GM12878 (cell line): ENCODE measurements around the gene SMIM5. TPM values are rescaled to one million over a fixed set of nuclear protein-coding genes. Genes with fewer than 3 reads are reported as not detected.

Experiments used
- BCL3 ChIP-seq: IDR thresholded peaks from 2 replicates; pipeline ENCODE4 v1.6.1; 2011; ENCODE audit warnings: borderline replicate concordance, low read depth, mild to moderate bottlenecking, moderate library complexity, low read length; ENCODE audit not compliant: insufficient read depth, poor library complexity, severe bottlenecking
- ELK1 ChIP-seq: IDR thresholded peaks from 2 replicates; pipeline ENCODE4 v1.6.1; 2012; ENCODE audit warnings: low read depth, low read length, improper control_type of control experiment
- HCFC1 ChIP-seq: fragments of 150-350 bp; IDR thresholded peaks from 2 replicates; pipeline ENCODE4 v1.6.1; 2014; ENCODE audit warnings: low read length
- NFXL1 ChIP-seq: fragments of 450-650 bp; IDR thresholded peaks from 2 replicates; pipeline ENCODE4 v1.6.1; 2017; ENCODE audit warnings: antibody characterized with exemption, mild to moderate bottlenecking, borderline replicate concordance
- PAX8 ChIP-seq: fragments of 450-650 bp; IDR thresholded peaks from 2 replicates; pipeline ENCODE4 v1.6.1; 2017; ENCODE audit warnings: mild to moderate bottlenecking, moderate library complexity
- POU2F2 ChIP-seq: IDR thresholded peaks from 3 replicates; pipeline ENCODE4 v1.6.1; 2011; ENCODE audit warnings: low read depth, mild to moderate bottlenecking, low read length, borderline replicate concordance
- RAD21 ChIP-seq: IDR thresholded peaks from 2 replicates; pipeline ENCODE4 v1.6.1; 2011; ENCODE audit warnings: mild to moderate bottlenecking, low read depth, low read length, moderate library complexity; ENCODE audit not compliant: insufficient read depth
- RELB ChIP-seq: fragments of 450-650 bp; IDR thresholded peaks from 2 replicates; pipeline ENCODE4 v1.6.1; 2017; ENCODE audit warnings: low read depth, mild to moderate bottlenecking, moderate library complexity
- TAF1 ChIP-seq: IDR thresholded peaks from 2 replicates; pipeline ENCODE4 v1.6.1; 2011; ENCODE audit warnings: mild to moderate bottlenecking, low read depth, low read length, borderline replicate concordance
- polyA plus RNA-seq, 11 experiments: library from polyadenylated mRNA; depleted of rRNA in 4 of 11; unstranded in 6 of 11; stranded (reverse) in 5 of 11; fragments of >200 nt; fragmentation: Nextera tagmentation in 4 of 11; fragmentation: Illumina TruSeq in 1 of 11; extraction: Ambion mirVana in 4 of 11; extraction: Trizol in 1 of 11; gene quantifications; 1 replicate in 1 of 11; 2 replicates in 10 of 11; pipeline versions ENCODE4 v1.2.1 to v1.2.3, GENCODE V29; 2011 to 2016; ENCODE audit warnings: inconsistent platforms in 2 of 11, missing spikeins in 2 of 11, low read depth in 1 of 11
- total RNA-seq, 4 experiments: library from RNA; depleted of rRNA in 3 of 4; stranded (reverse); fragments of >200 nt in 3 of 4; fragmentation: Illumina TruSeq in 1 of 4; extraction: Trizol in 1 of 4; gene quantifications; 2 replicates each; pipeline versions ENCODE4 v1.2.1 to v1.2.3, GENCODE V29; 2013 to 2021
- TF ChIP-seq, protein P1 (sequence below): IDR thresholded peaks from 2 replicates; pipeline ENCODE4 v1.6.1; 2012; ENCODE audit warnings: improper control_type of control experiment, low read depth, low read length; ENCODE audit not compliant: insufficient replicate concordance
- TF ChIP-seq, protein P2 (sequence below): IDR thresholded peaks from 2 replicates; pipeline ENCODE4 v1.6.1; 2012; ENCODE audit warnings: low read length, inconsistent platforms
- TF ChIP-seq, protein P3 (sequence below): fragments of 450-650 bp; IDR thresholded peaks from 2 replicates; pipeline ENCODE4 v1.6.1; 2017; ENCODE audit warnings: mild to moderate bottlenecking, low read depth, inconsistent platforms; ENCODE audit not compliant: poor library complexity, severe bottlenecking

The SMIM5 gene
- total and polyA plus RNA-seq, 10 of the 15 experiments (the other 5 are each of a cell fraction or from before 2014, with no cell fraction given) = 0.08 to 0.11 TPM; not detected in 8

GRCh38 chr17:75652341-75652740, 19.1 kb downstream of the SMIM5 start (continued):
- TF ChIP-seq, protein P1, sequence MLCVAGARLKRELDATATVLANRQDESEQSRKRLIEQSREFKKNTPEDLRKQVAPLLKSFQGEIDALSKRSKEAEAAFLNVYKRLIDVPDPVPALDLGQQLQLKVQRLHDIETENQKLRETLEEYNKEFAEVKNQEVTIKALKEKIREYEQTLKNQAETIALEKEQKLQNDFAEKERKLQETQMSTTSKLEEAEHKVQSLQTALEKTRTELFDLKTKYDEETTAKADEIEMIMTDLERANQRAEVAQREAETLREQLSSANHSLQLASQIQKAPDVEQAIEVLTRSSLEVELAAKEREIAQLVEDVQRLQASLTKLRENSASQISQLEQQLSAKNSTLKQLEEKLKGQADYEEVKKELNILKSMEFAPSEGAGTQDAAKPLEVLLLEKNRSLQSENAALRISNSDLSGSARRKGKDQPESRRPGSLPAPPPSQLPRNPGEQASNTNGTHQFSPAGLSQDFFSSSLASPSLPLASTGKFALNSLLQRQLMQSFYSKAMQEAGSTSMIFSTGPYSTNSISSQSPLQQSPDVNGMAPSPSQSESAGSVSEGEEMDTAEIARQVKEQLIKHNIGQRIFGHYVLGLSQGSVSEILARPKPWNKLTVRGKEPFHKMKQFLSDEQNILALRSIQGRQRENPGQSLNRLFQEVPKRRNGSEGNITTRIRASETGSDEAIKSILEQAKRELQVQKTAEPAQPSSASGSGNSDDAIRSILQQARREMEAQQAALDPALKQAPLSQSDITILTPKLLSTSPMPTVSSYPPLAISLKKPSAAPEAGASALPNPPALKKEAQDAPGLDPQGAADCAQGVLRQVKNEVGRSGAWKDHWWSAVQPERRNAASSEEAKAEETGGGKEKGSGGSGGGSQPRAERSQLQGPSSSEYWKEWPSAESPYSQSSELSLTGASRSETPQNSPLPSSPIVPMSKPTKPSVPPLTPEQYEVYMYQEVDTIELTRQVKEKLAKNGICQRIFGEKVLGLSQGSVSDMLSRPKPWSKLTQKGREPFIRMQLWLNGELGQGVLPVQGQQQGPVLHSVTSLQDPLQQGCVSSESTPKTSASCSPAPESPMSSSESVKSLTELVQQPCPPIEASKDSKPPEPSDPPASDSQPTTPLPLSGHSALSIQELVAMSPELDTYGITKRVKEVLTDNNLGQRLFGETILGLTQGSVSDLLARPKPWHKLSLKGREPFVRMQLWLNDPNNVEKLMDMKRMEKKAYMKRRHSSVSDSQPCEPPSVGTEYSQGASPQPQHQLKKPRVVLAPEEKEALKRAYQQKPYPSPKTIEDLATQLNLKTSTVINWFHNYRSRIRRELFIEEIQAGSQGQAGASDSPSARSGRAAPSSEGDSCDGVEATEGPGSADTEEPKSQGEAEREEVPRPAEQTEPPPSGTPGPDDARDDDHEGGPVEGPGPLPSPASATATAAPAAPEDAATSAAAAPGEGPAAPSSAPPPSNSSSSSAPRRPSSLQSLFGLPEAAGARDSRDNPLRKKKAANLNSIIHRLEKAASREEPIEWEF = no peak
- TF ChIP-seq RAD21 (no peak), ELK1 (no peak), BCL3 (no peak), POU2F2 (no peak), PAX8 (no peak), RELB (no peak), HCFC1 (no peak), NFXL1 (no peak), TAF1 (no peak)
- TF ChIP-seq, protein P2, sequence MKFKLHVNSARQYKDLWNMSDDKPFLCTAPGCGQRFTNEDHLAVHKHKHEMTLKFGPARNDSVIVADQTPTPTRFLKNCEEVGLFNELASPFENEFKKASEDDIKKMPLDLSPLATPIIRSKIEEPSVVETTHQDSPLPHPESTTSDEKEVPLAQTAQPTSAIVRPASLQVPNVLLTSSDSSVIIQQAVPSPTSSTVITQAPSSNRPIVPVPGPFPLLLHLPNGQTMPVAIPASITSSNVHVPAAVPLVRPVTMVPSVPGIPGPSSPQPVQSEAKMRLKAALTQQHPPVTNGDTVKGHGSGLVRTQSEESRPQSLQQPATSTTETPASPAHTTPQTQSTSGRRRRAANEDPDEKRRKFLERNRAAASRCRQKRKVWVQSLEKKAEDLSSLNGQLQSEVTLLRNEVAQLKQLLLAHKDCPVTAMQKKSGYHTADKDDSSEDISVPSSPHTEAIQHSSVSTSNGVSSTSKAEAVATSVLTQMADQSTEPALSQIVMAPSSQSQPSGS = no peak
- TF ChIP-seq, protein P3, sequence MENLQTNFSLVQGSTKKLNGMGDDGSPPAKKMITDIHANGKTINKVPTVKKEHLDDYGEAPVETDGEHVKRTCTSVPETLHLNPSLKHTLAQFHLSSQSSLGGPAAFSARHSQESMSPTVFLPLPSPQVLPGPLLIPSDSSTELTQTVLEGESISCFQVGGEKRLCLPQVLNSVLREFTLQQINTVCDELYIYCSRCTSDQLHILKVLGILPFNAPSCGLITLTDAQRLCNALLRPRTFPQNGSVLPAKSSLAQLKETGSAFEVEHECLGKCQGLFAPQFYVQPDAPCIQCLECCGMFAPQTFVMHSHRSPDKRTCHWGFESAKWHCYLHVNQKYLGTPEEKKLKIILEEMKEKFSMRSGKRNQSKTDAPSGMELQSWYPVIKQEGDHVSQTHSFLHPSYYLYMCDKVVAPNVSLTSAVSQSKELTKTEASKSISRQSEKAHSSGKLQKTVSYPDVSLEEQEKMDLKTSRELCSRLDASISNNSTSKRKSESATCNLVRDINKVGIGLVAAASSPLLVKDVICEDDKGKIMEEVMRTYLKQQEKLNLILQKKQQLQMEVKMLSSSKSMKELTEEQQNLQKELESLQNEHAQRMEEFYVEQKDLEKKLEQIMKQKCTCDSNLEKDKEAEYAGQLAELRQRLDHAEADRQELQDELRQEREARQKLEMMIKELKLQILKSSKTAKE = no peak
- TF ChIP-seq, all 136 proteins: peak for 0
